ENCODE results near the gene PLA2G4A. TPM values are rescaled to one million over a fixed set of nuclear protein-coding genes. Genes with fewer than 3 reads are reported as not detected.

PLA2G4A gene
- total and polyA plus RNA-seq, 2 donors (not counting 3 experiments of a cell fraction or from before 2014, with no cell fraction given) = 8.2 to 13.3 TPM

GRCh38 chr1:186780076-186780475 lies 48.7 kb upstream of the PLA2G4A start:
- TF ChIP-seq FOS (IDR thresholded peaks at IDR 0.05; ENCODE audit: borderline replicate concordance, insufficient read depth, low read length) (no peak), GATA2 (IDR thresholded peaks at IDR 0.05; ENCODE audit: insufficient read depth, insufficient read length, low read depth, low read length) (no peak), JUN (IDR thresholded peaks at IDR 0.05; ENCODE audit: borderline replicate concordance, insufficient read depth, insufficient read length, low read depth) (no peak)
- TF ChIP-seq, protein P1, sequence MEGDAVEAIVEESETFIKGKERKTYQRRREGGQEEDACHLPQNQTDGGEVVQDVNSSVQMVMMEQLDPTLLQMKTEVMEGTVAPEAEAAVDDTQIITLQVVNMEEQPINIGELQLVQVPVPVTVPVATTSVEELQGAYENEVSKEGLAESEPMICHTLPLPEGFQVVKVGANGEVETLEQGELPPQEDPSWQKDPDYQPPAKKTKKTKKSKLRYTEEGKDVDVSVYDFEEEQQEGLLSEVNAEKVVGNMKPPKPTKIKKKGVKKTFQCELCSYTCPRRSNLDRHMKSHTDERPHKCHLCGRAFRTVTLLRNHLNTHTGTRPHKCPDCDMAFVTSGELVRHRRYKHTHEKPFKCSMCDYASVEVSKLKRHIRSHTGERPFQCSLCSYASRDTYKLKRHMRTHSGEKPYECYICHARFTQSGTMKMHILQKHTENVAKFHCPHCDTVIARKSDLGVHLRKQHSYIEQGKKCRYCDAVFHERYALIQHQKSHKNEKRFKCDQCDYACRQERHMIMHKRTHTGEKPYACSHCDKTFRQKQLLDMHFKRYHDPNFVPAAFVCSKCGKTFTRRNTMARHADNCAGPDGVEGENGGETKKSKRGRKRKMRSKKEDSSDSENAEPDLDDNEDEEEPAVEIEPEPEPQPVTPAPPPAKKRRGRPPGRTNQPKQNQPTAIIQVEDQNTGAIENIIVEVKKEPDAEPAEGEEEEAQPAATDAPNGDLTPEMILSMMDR (IDR thresholded peaks at IDR 0.05; ENCODE audit: extremely low read depth in 1 of 2, insufficient read depth in 1 of 2, low read depth in 1 of 2, low read length in 2 of 2) = no peak
- no peaks in the 10 kb centered on the region for H3K27me3 ChIP-seq (ENCODE audit: control insufficient read depth in 2 of 2, insufficient read depth in 2 of 2, low read length in 2 of 2)
- H4K20me1 ChIP-seq (replicated peaks; ENCODE audit: control insufficient read depth, extremely low read depth, insufficient read depth, low read length) = no peaks in the 10 kb centered on the region
- no peaks in the 10 kb centered on the region for H3K36me3 ChIP-seq (ENCODE audit: control insufficient read depth in 2 of 2, extremely low read depth in 1 of 2, insufficient read depth in 2 of 2, low read length in 2 of 2)
- ChIA-PET CTCF (interaction anchor here (0.9 to 1.1 kb wide), 3 partner anchors 10 to 50 kb away, joined by 3 to 4 read pairs (median 3); no protein-coding TSS in a partner anchor), POLR2A (no interaction called here)
- H3K9ac ChIP-seq (replicated peaks; ENCODE audit: extremely low read depth, insufficient read depth, low read length) = no peak overlapping the region
- no TSS peak for BruUV-seq (replicated peaks)
- no peak overlapping the region for H3K27ac ChIP-seq (ENCODE audit: insufficient read depth, low read depth, low read length)
- dilution Hi-C loops (cut with MboI; ENCODE audit: extremely low pct_ligation_motif_present, low sequenced_read_pairs) = no loop called here
- no peak overlapping the region for H3K4me2 ChIP-seq (ENCODE audit: insufficient read depth, low read length)
- intact Hi-C loops (cut with micrococcal nuclease) = no loop called here
- no peak overlapping the region for H2AFZ ChIP-seq (ENCODE audit: low read depth, low read length)
- no peaks in the 10 kb centered on the region for H3K9me3 ChIP-seq (replicated peaks; ENCODE audit: control insufficient read depth, insufficient read depth, low read length)
- no peaks in the 10 kb centered on the region for H3K79me2 ChIP-seq (ENCODE audit: control insufficient read depth, insufficient read depth, low read length)
- DNase-seq (ENCODE audit: low read depth, low spot score) (no peak), FAIRE-seq (no peak)
- H3K4me1 ChIP-seq (ENCODE audit: control insufficient read depth, extremely low read depth, insufficient read depth, low read length) = peaks cover 5% of the 10 kb centered on the region
- no peaks in the 10 kb centered on the region for H3K9me1 ChIP-seq (replicated peaks; ENCODE audit: control insufficient read depth, extremely low read depth, insufficient read depth, low read length)
- no peak overlapping the region for H3K4me3 ChIP-seq (replicated peaks in 1 of 3; ENCODE audit: insufficient read depth in 1 of 3, low read depth in 1 of 3, low read length in 3 of 3)

- Histone ChIP-seq H3K4me3 (replicated peaks in 1 of 3; ENCODE audit: insufficient read depth in 1 of 3, low read depth in 1 of 3, low read length in 3 of 3) (no peak overlapping the region), H4K20me1 (replicated peaks; ENCODE audit: control insufficient read depth, extremely low read depth, insufficient read depth, low read length) (no peaks in the 10 kb centered on the region), H3K36me3 (ENCODE audit: control insufficient read depth in 2 of 2, extremely low read depth in 1 of 2, insufficient read depth in 2 of 2, low read length in 2 of 2) (no peaks in the 10 kb centered on the region), H3K79me2 (ENCODE audit: control insufficient read depth, insufficient read depth, low read length) (no peaks in the 10 kb centered on the region), H3K9me1 (replicated peaks; ENCODE audit: control insufficient read depth, extremely low read depth, insufficient read depth, low read length) (no peaks in the 10 kb centered on the region), H3K9ac (replicated peaks; ENCODE audit: extremely low read depth, insufficient read depth, low read length) (no peak overlapping the region), H3K27ac (ENCODE audit: insufficient read depth, low read depth, low read length) (no peak overlapping the region), H3K27me3 (ENCODE audit: control insufficient read depth in 2 of 2, insufficient read depth in 2 of 2, low read length in 2 of 2) (no peaks in the 10 kb centered on the region), H3K9me3 (replicated peaks; ENCODE audit: control insufficient read depth, insufficient read depth, low read length) (no peaks in the 10 kb centered on the region), H2AFZ (ENCODE audit: low read depth, low read length) (no peak overlapping the region), H3K4me2 (ENCODE audit: insufficient read depth, low read length) (no peak overlapping the region), H3K4me1 (ENCODE audit: control insufficient read depth, extremely low read depth, insufficient read depth, low read length) (peaks cover 5% of the 10 kb centered on the region)
- ChIA-PET CTCF (no interaction called here), POLR2A (no interaction called here)
- dilution Hi-C loops (cut with MboI; ENCODE audit: extremely low pct_ligation_motif_present, low sequenced_read_pairs) = no loop called here
- no TSS peak for BruUV-seq (replicated peaks)
- DNase-seq (ENCODE audit: low read depth, low spot score) (no peak), FAIRE-seq (no peak)
- TF ChIP-seq, protein P1 (IDR thresholded peaks at IDR 0.05; ENCODE audit: extremely low read depth in 1 of 2, insufficient read depth in 1 of 2, low read depth in 1 of 2, low read length in 2 of 2) = no peak
- TF ChIP-seq JUN (IDR thresholded peaks at IDR 0.05; ENCODE audit: borderline replicate concordance, insufficient read depth, insufficient read length, low read depth) = no peak
- no peak for TF ChIP-seq POLR2A (IDR thresholded peaks at IDR 0.05; ENCODE audit: low read depth, low read length)
- intact Hi-C loops (cut with micrococcal nuclease) = no loop called here
Observed at GRCh38 chr1:186781730-186782129, 47.0 kb upstream of the PLA2G4A start.
